GM12872 (cell line): ENCODE data around the gene ARHGAP24.

Experiments
- TF ChIP-seq, protein P1 (sequence below): IDR thresholded peaks from 3 replicates; pipeline ENCODE4 v1.5.1; 2011; ENCODE audit warnings: low read depth, mild to moderate bottlenecking, low read length, moderate library complexity; ENCODE audit not compliant: insufficient read depth

Gene ARHGAP24

GRCh38 chr4:85642356-85643100, 167.6 kb downstream of the ARHGAP24 start:
- TF ChIP-seq, protein P1, sequence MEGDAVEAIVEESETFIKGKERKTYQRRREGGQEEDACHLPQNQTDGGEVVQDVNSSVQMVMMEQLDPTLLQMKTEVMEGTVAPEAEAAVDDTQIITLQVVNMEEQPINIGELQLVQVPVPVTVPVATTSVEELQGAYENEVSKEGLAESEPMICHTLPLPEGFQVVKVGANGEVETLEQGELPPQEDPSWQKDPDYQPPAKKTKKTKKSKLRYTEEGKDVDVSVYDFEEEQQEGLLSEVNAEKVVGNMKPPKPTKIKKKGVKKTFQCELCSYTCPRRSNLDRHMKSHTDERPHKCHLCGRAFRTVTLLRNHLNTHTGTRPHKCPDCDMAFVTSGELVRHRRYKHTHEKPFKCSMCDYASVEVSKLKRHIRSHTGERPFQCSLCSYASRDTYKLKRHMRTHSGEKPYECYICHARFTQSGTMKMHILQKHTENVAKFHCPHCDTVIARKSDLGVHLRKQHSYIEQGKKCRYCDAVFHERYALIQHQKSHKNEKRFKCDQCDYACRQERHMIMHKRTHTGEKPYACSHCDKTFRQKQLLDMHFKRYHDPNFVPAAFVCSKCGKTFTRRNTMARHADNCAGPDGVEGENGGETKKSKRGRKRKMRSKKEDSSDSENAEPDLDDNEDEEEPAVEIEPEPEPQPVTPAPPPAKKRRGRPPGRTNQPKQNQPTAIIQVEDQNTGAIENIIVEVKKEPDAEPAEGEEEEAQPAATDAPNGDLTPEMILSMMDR = no peak

GRCh38 chr4:85644061-85644460, 169.1 kb downstream of the ARHGAP24 start:
- TF ChIP-seq, protein P1 = no peak

DNA sequence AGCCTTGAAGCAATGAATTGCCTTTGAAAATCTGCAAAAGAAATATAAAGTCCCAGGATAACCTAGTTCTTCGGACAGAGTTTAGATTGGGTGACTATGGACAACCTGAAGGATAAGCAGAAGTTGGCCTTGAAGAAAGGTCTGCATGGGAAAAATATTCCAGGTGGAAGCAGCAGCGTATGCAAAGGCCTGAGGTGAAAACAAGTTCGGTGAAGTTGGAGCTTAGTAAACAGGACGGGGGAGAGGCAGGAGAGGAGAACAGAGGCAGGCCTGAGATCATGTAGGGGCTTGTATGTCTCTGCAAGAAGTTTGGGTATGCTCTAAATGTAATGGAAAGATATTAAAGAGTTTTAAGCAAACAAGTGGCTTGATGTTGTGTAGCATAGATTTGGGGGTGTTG, 176.0 kb downstream of the ARHGAP24 start:
- TF ChIP-seq, protein P1 = no peak

- TF ChIP-seq, protein P1 = no peak
Measured at GRCh38 chr4:85656759-85657505, 182.0 kb downstream of the ARHGAP24 start.

GRCh38 chr4:85658766-85659439, 184.0 kb downstream of the ARHGAP24 start:
- TF ChIP-seq, protein P1 = no peak

DNA sequence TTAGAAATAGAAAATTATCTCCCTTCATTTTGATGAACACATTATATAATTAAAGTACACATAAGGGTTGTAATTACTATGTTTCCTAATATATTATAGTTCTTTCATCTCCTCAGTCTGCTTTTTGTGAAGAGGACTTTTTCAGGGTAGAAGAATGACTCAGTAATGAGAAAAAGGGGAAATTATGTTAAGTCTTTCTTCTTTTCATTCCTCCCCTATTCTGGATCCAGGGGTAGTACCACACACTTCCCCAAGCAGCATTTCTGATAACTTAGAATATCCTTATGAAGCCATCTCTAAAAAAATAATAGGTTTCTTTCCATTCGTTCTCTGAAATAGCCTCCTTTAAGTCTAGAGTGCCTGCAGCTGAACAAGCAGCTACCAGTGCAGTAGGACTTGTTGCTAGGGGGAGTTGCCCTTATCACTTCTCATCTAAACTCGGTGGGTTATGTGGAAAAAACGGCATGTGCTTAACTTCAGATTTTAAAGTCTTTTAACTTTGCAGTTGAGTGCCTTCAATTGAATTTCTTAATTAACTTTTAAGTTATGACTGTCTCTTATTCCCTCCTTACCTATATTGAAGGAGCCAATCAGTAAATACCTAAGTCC, 184.8 kb downstream of the ARHGAP24 start:
- TF ChIP-seq, protein P1 = no peak

- TF ChIP-seq, protein P1 = no peak
Measured at GRCh38 chr4:85669204-85669603, 194.3 kb downstream of the ARHGAP24 start.
